Activated CD8-positive, alpha-beta T cell treated with anti-CD3 and anti-CD28 coated beads, Interleukin-2, amount 10 ng/mL, durations not matched to agents 7 days and 5 days (primary cell): ENCODE measurements around the gene CFAP45. TPM values are rescaled to one million over a fixed set of nuclear protein-coding genes. Genes with fewer than 3 reads are reported as not detected.

Experiments
- ATAC-seq: fragments of 150-1000 bp; cut with Tn5 transposase; one replicate; pipeline ENCODE4 v1.10.0; 2021; ENCODE audit warnings: moderate library complexity
- CTCF ChIA-PET: fragments of 350-600 bp; sonication (Branson Sonifier 250); formaldehyde crosslinking; loops from one replicate; lab custom pipeline; 2021; ENCODE audit warnings: antibody characterized with exemption; lab: Charles Lee
- POLR2A ChIA-PET: fragments of 350-600 bp; sonication (Branson Sonifier 250); formaldehyde crosslinking; loops from one replicate; lab custom pipeline; 2021; ENCODE audit warnings: antibody characterized with exemption; lab: Charles Lee
- DNase-seq: peaks from one replicate; pipeline ENCODE4 v3.0.0-alpha.2; 2020
- H3K27ac Mint-ChIP-seq: one replicate; pipeline ENCODE4 v1.8.0; 2021; ENCODE audit warnings: mild to moderate bottlenecking, mixed read lengths
- H3K27me3 Mint-ChIP-seq: one replicate; pipeline ENCODE4 v1.8.0; 2021; ENCODE audit warnings: low read depth, mixed read lengths
- H3K36me3 Mint-ChIP-seq: one replicate; pipeline ENCODE4 v1.8.0; 2021; ENCODE audit warnings: low read depth, mixed read lengths
- H3K4me1 Mint-ChIP-seq: one replicate; pipeline ENCODE4 v1.8.0; 2021; ENCODE audit warnings: low read depth, mixed read lengths
- H3K4me3 Mint-ChIP-seq: one replicate; pipeline ENCODE4 v1.8.0; 2021; ENCODE audit warnings: mild to moderate bottlenecking, mixed read lengths
- H3K9me3 Mint-ChIP-seq: one replicate; pipeline ENCODE4 v1.8.0; 2022; ENCODE audit warnings: mixed read lengths; ENCODE audit not compliant: insufficient read depth
- total RNA-seq, 2 experiments: library from RNA; stranded (reverse); gene quantifications; one replicate each; pipeline ENCODE4 v1.2.3, GENCODE V29; 2021

The CFAP45 gene
- total RNA-seq, 2 experiments from 2014 or later, result 0.34 to 0.79 TPM

GRCh38 chr1:159921700-159922504 is 21.9 kb upstream of the CFAP45 start:
- Mint-ChIP-seq H3K27me3 (no peaks in the 10 kb centered on the region), H3K4me3 (peak overlapping the region; percentile 90), H3K4me1 (peaks cover 72% of the 10 kb centered on the region), H3K27ac (peak overlapping the region; percentile 60), H3K9me3 (no peaks in the 10 kb centered on the region), H3K36me3 (peaks cover 69% of the 10 kb centered on the region)
- ATAC-seq (no peak), DNase-seq (no peak)
- ChIA-PET POLR2A (interaction anchor here (0.6 to 3.8 kb wide), 6 partner anchors 8 to 913 kb away, joined by 4 to 33 read pairs (median 9); partner anchors contain the start of genes IFI16 and SLAMF8), CTCF (interaction anchor here (0.8 to 6.7 kb wide), 7 partner anchors 24 to 158 kb away, joined by 3 to 49 read pairs (median 9); no protein-coding TSS in a partner anchor)

GRCh38 chr1:159921251-159921650 is 21.3 kb upstream of the CFAP45 start:
- Mint-ChIP-seq H3K4me1 (peaks cover 72% of the 10 kb centered on the region), H3K27ac (peak overlapping the region; percentile 60), H3K36me3 (peaks cover 74% of the 10 kb centered on the region), H3K9me3 (no peaks in the 10 kb centered on the region), H3K4me3 (peak overlapping the region; percentile 90), H3K27me3 (no peaks in the 10 kb centered on the region)
- no peak for DNase-seq
- ChIA-PET POLR2A (no interaction called here), CTCF (interaction anchor here (1.9 to 5.8 kb wide), 2 partner anchors 28 to 87 kb away, joined by 8 to 47 read pairs; no protein-coding TSS in a partner anchor)
- ATAC-seq, result no peak

DNA sequence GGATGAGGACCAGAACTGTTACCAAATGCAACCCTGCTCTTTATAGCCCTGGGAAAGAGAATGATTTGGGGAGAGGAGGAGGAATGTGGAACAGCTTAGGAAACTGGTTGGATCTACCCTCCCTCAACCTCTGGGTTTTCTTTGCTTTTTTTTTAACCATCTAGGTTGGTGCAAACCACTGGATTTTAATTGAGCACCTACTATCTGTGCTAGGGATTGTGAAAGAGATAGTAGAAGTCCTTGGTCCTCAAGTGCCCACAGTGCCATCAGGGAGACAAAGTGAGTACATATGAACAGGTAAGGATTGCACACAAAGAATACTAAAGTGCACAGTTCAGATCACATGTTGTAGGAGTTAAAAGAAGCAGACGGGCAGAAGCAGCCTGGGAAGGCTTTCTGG is 20.7 kb upstream of the CFAP45 start:
- CTCF ChIA-PET, result interaction anchor here (1.9 kb wide), 1 partner anchor 28 kb away, joined by 8 read pairs; no protein-coding TSS in a partner anchor
- peaks cover 67% of the 10 kb centered on the region for H3K4me1 Mint-ChIP-seq
- H3K4me3 Mint-ChIP-seq, result peak overlapping the region; percentile 2

GRCh38 chr1:159920202-159920601 is 20.2 kb upstream of the CFAP45 start:
- ATAC-seq, result no peak
- H3K4me3 Mint-ChIP-seq, result no peak overlapping the region
- H3K27ac Mint-ChIP-seq, result peak overlapping the region; percentile 60
- H3K9me3 Mint-ChIP-seq, result no peaks in the 10 kb centered on the region
- ChIA-PET POLR2A (interaction anchor here (0.9 to 1.7 kb wide), 2 partner anchors 13 to 21 kb away, joined by 4 read pairs; no protein-coding TSS in a partner anchor), CTCF (interaction anchor here (1.9 kb wide), 1 partner anchor 27 kb away, joined by 8 read pairs; no protein-coding TSS in a partner anchor)
- peaks cover 71% of the 10 kb centered on the region for H3K4me1 Mint-ChIP-seq
- H3K27me3 Mint-ChIP-seq, result no peaks in the 10 kb centered on the region
- no peak for DNase-seq
- peaks cover 82% of the 10 kb centered on the region for H3K36me3 Mint-ChIP-seq

More for the DNA sequence above, 20.7 kb upstream of the CFAP45 start:
- H3K27ac Mint-ChIP-seq, result peak overlapping the region; percentile 60
- no peak for DNase-seq
- POLR2A ChIA-PET, result interaction anchor here (1.7 kb wide), 1 partner anchor 13 kb away, joined by 4 read pairs; no protein-coding TSS in a partner anchor
- no peak for ATAC-seq
- H3K36me3 Mint-ChIP-seq, result peaks cover 79% of the 10 kb centered on the region
- H3K27me3 Mint-ChIP-seq, result no peaks in the 10 kb centered on the region
- H3K9me3 Mint-ChIP-seq, result no peaks in the 10 kb centered on the region

DNA sequence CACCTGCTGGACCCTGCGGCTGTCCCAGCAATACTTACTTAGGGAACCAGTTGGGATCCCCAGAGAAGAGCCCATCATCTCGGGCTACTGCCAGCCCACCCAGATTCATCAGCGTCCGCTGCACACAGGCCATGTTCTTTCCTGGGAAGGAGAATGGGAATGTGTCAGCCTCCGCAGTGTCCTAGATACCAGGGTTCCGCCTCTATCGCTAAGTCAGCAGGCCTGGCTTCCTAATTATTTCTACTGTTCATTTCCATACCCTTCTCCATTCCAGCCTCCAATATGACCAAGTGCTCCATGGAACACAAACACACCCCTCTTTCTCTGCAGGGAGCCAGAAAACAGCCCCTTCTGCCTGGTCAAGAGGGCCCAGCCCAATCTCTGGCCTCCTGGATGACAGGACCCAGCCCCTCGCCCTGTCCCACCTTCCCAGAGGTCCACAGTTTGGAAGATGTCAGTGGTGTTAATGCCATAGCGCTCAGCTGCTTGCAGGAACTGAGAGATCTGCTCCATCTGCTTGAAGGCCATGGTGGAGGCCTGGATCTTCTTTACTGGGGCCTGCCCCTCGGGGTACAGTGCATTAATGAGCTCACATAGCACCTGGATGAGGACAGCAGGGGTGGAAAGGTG is 19.4 kb upstream of the CFAP45 start:
- H3K4me1 Mint-ChIP-seq, result peaks cover 75% of the 10 kb centered on the region
- no peaks in the 10 kb centered on the region for H3K9me3 Mint-ChIP-seq
- ChIA-PET POLR2A (interaction anchor here (0.9 to 1.7 kb wide), 2 partner anchors 12 to 22 kb away, joined by 4 read pairs; no protein-coding TSS in a partner anchor), CTCF (interaction anchor here (0.8 to 1.9 kb wide), 2 partner anchors 26 to 88 kb away, joined by 3 to 8 read pairs; no protein-coding TSS in a partner anchor)
- ATAC-seq (no peak), DNase-seq (no peak)
- no peaks in the 10 kb centered on the region for H3K27me3 Mint-ChIP-seq
- H3K36me3 Mint-ChIP-seq, result peaks cover 88% of the 10 kb centered on the region
- H3K4me3 Mint-ChIP-seq, result no peak overlapping the region
- peak overlapping the region; percentile 15 for H3K27ac Mint-ChIP-seq

DNA sequence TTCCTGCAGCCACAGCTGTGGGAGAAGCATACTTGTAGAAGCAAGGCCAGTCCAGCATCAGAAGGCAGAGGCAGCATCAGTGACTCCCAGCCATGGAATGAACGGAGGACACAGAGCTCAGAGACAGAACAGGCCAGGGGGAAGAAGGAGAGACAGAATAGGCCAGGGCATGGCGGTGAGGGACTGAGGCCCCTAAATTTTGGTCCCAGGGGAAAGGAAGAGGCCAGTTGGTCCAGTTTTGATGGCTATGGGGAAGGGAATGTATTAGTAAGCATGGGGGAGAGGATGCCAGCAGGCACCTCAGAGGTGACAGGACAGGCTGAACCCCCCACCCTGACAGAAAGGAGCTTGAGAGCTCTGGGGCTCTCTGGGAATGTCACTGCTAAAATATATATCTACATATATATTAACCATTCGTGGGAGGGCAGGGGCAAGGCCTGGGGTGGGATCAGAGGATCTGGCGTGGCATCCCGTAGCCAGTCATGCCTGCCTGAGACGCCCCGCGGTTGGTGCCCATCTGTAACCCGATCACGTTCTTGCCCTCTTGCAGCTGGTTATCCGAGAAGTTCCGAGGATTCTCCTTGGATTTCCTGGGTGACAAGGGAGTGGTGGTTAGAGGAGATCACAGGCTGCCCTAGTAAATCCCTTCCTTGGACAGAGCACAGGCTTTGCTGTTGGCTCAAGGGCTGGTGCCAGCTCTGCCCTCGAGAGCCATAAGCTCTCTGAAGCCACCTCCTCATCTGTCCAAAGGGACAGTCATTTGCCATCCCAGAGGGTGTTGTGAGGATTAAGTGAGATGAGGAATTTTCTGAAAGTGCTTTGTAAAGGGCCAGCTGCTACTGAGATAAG is 18.6 kb upstream of the CFAP45 start:
- ChIA-PET CTCF (interaction anchor here (1.3 kb wide), 1 partner anchor 26 kb away, joined by 3 read pairs; no protein-coding TSS in a partner anchor), POLR2A (interaction anchor here (1.7 kb wide), 1 partner anchor 11 kb away, joined by 4 read pairs; no protein-coding TSS in a partner anchor)
- ATAC-seq (no peak), DNase-seq (no peak)
- Mint-ChIP-seq H3K4me3 (no peak overlapping the region), H3K27me3 (no peaks in the 10 kb centered on the region), H3K27ac (peak overlapping the region; percentile 9), H3K36me3 (peaks cover 83% of the 10 kb centered on the region), H3K4me1 (peaks cover 79% of the 10 kb centered on the region), H3K9me3 (no peaks in the 10 kb centered on the region)

GRCh38 chr1:159917533-159918351 is 17.8 kb upstream of the CFAP45 start:
- peak; percentile 14 for ATAC-seq
- no peak for DNase-seq
- peak overlapping the region; percentile 20 for H3K27ac Mint-ChIP-seq
- H3K4me3 Mint-ChIP-seq, result no peak overlapping the region
- H3K9me3 Mint-ChIP-seq, result no peaks in the 10 kb centered on the region
- H3K36me3 Mint-ChIP-seq, result peaks cover 81% of the 10 kb centered on the region
- H3K4me1 Mint-ChIP-seq, result peaks cover 81% of the 10 kb centered on the region
- CTCF ChIA-PET, result interaction anchor here (1.2 to 1.3 kb wide), 2 partner anchors 25 to 90 kb away, joined by 3 read pairs; no protein-coding TSS in a partner anchor
- POLR2A ChIA-PET, result no interaction called here
- no peaks in the 10 kb centered on the region for H3K27me3 Mint-ChIP-seq

DNA sequence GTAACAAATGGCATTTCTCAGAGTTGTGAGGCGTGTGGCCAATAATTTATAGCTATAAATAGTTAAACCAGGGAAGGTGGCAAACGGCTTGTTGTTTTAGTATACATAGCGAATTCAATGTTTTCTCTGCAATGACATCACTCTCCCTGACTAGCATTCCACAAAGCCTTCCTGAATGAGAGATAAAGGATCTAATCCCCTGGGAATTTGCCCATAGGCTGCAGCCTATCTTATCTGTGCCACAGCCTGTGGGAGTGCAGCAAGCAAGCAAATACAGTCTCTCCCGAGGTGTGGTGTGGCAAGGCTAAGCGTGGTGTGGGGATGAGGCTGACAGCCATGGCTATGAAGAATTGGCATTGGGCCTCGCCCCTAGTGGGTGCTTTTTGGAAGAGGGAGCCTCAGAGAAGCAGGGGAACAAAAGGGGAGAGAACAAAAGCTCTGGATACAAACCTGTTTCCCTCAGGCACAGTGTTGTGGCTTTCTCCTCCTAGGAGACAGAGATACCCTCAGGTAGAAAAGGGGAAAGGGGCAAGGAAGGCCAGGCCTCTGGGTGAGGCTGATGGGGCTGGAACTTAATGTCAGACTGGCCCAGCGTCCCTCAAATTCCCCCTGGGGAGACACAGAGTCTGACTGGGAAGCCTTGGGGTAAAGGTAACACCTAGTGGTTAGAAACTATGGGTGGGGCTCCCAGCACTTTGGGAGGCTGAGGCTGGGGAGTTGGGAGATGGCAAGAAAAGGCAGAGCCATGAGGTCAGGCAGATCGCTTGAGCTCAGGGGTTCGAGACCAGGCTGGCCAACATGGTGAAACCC is 16.5 kb upstream of the CFAP45 start:
- ChIA-PET CTCF (interaction anchor here (1.0 to 1.4 kb wide), 2 partner anchors 91 to 118 kb away, joined by 3 to 6 read pairs; no protein-coding TSS in a partner anchor), POLR2A (interaction anchor here (1.0 to 1.5 kb wide), 2 partner anchors 8 to 23 kb away, joined by 3 to 12 read pairs; partner anchors contain the start of gene TAGLN2)
- H3K4me1 Mint-ChIP-seq, result peaks cover 81% of the 10 kb centered on the region
- no peak for ATAC-seq
- no peaks in the 10 kb centered on the region for H3K9me3 Mint-ChIP-seq
- no peak overlapping the region for H3K4me3 Mint-ChIP-seq
- no peaks in the 10 kb centered on the region for H3K27me3 Mint-ChIP-seq
- DNase-seq, result no peak
- peaks cover 70% of the 10 kb centered on the region for H3K36me3 Mint-ChIP-seq
- peak overlapping the region; percentile 37 for H3K27ac Mint-ChIP-seq

DNA sequence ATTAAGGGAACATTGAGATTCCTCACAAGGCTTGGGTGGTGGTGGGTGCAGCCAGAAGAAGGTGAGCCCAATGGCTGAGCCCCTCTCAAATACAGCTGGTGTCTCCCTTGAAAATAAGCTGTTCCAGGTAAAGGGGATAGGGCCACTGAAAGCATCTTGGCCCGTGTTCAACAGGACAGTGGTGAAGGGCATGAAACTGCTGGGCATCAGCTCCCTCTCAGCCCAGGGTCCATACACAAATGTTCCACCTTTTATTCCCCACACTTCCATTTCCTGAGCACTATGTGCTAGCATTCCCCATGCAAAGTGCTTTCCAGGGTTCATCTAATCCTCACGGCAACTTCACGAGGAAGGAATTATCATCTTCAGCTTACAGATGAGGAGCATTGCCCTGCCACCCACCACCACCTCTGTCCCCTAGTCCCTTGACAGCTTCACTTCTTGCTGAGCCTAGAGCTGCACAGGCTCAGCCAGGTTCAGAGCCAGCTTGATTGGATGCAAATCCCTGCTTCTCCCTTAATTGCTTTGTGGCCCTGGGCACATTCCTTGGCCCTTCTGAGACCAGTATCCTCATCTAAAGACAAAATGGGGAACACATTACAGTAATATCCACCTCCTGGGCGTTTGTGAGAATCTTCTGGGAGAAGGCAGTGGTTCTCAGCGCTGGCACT is 15.7 kb upstream of the CFAP45 start:
- CTCF ChIA-PET, result interaction anchor here (1.0 to 1.4 kb wide), 2 partner anchors 92 to 117 kb away, joined by 3 to 6 read pairs; no protein-coding TSS in a partner anchor
- ATAC-seq (no peak), DNase-seq (no peak)
- H3K4me3 Mint-ChIP-seq, result no peak overlapping the region
- peaks cover 62% of the 10 kb centered on the region for H3K36me3 Mint-ChIP-seq
- no peaks in the 10 kb centered on the region for H3K27me3 Mint-ChIP-seq
- no peaks in the 10 kb centered on the region for H3K9me3 Mint-ChIP-seq
- peaks cover 81% of the 10 kb centered on the region for H3K4me1 Mint-ChIP-seq
- POLR2A ChIA-PET, result interaction anchor here (0.9 to 1.5 kb wide), 3 partner anchors 9 to 22 kb away, joined by 3 to 12 read pairs (median 3); partner anchors contain the start of gene TAGLN2
- peak overlapping the region; percentile 21 for H3K27ac Mint-ChIP-seq
